GM23248 (cell line): Measurements from ENCODE around the gene RFESD. TPM values are rescaled to one million over a fixed set of nuclear protein-coding genes. Genes with fewer than 3 reads are reported as not detected.

Experiments used
- DNase-seq: peaks from one replicate; pipeline ENCODE4 v3.0.0-alpha.2; 2015
- H2AFZ ChIP-seq: fragments of 200-600 bp; sonication (generic); 2 replicates; pipeline ENCODE4 v1.6.1; 2016; ENCODE audit warnings: antibody characterized with exemption
- H3F3A ChIP-seq: fragments of 200-600 bp; sonication (generic); 2 replicates; pipeline ENCODE4 v1.6.1; 2016; ENCODE audit warnings: mild to moderate bottlenecking, antibody characterized with exemption, mixed run types; ENCODE audit not compliant: insufficient read depth
- H3K27ac ChIP-seq: fragments of 200-600 bp; sonication (generic); 2 replicates; pipeline ENCODE4 v1.5.1; 2016; ENCODE audit warnings: mild to moderate bottlenecking
- H3K27me3 ChIP-seq: fragments of 200-600 bp; sonication (generic); replicated peaks from 2 replicates; pipeline ENCODE4 v1.6.1; 2016; ENCODE audit warnings: mild to moderate bottlenecking; ENCODE audit not compliant: insufficient read depth
- H3K36me3 ChIP-seq: fragments of 200-600 bp; sonication (generic); 2 replicates; pipeline ENCODE4 v1.6.1; 2016; ENCODE audit warnings: low read depth, mild to moderate bottlenecking
- H3K4me1 ChIP-seq: fragments of 200-600 bp; sonication (generic); 2 replicates; pipeline ENCODE4 v1.6.1; 2016; ENCODE audit warnings: mild to moderate bottlenecking; ENCODE audit not compliant: insufficient read depth
- H3K4me2 ChIP-seq: fragments of 200-600 bp; sonication (generic); one replicate; pipeline ENCODE4 v1.6.1; 2016; ENCODE audit warnings: mild to moderate bottlenecking; ENCODE audit not compliant: unreplicated experiment
- H3K4me3 ChIP-seq: fragments of 200-600 bp; sonication (generic); 2 replicates; pipeline ENCODE4 v1.5.1; 2016; ENCODE audit warnings: mild to moderate bottlenecking
- H3K79me2 ChIP-seq: fragments of 200-600 bp; sonication (generic); 2 replicates; pipeline ENCODE4 v1.6.1; 2016; ENCODE audit warnings: mild to moderate bottlenecking; ENCODE audit not compliant: insufficient read depth
- H3K9ac ChIP-seq: fragments of 200-600 bp; sonication (generic); 2 replicates; pipeline ENCODE4 v1.6.1; 2016; ENCODE audit warnings: mild to moderate bottlenecking
- H3K9me2 ChIP-seq: fragments of 200-600 bp; sonication (generic); 2 replicates; pipeline ENCODE4 v1.6.1; 2016; ENCODE audit warnings: mixed run types, mild to moderate bottlenecking, moderate library complexity; ENCODE audit not compliant: insufficient read depth
- H3K9me3 ChIP-seq: fragments of 200-600 bp; sonication (generic); one replicate; pipeline ENCODE4 v1.6.1; 2017; ENCODE audit warnings: low read depth
- H4K20me1 ChIP-seq: fragments of 200-600 bp; sonication (generic); 2 replicates; pipeline ENCODE4 v1.6.0; 2016; ENCODE audit not compliant: insufficient read depth
- EZH2 ChIP-seq: fragments of 200-600 bp; sonication (generic); IDR thresholded peaks from 2 replicates; pipeline ENCODE4 v1.6.1; 2018; ENCODE audit warnings: antibody characterized with exemption, mild to moderate bottlenecking; ENCODE audit not compliant: insufficient read depth, poor library complexity, severe bottlenecking
- EZH2phosphoT487 ChIP-seq: fragments of 200-600 bp; sonication (generic); IDR thresholded peaks from 2 replicates; pipeline ENCODE4 v1.6.1; 2018; ENCODE audit warnings: antibody characterized with exemption, moderate library complexity, mild to moderate bottlenecking, low read depth; ENCODE audit not compliant: insufficient read depth
- WGBS, 2 experiments: methylation state at CpG; one replicate each; pipeline ENCODE4 v1.1.6; 2015 to 2017; ENCODE audit warnings: low lambda C conversion rate in 2 of 2, low coverage in 1 of 2; ENCODE audit errors: missing lambda C conversion rate in 2 of 2; 5-methylcytosine and 5-hydroxymethylcytosine counted together
- in situ Hi-C: fragments of 300-500 bp; cut with MboI; formaldehyde crosslinking; loops from 2 replicates; pipeline ENCODE4 v1.15.0; 2020
- polyA plus RNA-seq: library from polyadenylated mRNA; unstranded; fragments of >200 nt; fragmentation: Nextera tagmentation; extraction: Ambion mirVana; gene quantifications from 2 replicates; pipeline ENCODE4 v1.2.1, GENCODE V29; 2016
- total RNA-seq: library from RNA; depleted of rRNA; stranded (reverse); fragments of >200 nt; shearing (Covaris generic); gene quantifications from 2 replicates; pipeline ENCODE4 v1.2.3, GENCODE V29; 2014

The RFESD gene
- total and polyA plus RNA-seq, 2 experiments from 2014 or later: 1.2 to 6.6 TPM

DNA sequence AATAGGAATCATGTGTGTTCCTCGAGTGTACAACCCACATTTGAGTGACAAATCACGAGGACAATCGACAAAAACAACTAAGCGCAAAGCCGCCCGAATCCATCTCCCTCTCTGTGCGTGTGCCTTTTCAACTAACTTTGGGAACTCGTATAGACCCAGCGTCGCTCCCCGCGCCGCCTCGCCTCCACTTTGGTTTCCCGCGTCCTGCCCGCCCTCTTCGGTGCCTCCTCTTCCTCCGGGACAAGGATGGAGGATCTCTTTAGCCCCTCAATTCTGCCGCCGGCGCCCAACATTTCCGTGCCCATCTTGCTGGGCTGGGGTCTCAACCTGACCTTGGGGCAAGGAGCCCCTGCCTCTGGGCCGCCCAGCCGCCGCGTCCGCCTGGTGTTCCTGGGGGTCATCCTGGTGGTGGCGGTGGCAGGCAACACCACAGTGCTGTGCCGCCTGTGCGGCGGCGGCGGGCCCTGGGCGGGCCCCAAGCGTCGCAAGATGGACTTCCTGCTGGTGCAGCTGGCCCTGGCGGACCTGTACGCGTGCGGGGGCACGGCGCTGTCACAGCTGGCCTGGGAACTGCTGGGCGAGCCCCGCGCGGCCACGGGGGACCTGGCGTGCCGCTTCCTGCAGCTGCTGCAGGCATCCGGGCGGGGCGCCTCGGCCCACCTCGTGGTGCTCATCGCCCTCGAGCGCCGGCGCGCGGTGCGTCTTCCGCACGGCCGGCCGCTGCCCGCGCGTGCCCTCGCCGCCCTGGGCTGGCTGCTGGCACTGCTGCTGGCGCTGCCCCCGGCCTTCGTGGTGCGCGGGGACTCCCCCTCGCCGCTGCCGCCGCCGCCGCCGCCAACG, 26.3 kb upstream of the RFESD start, which contains the start of gene GPR150:
Gene GPR150, plus strand, starts transcription at position 58 of the 840 bp plus-strand sequence. Its CDS starts 189 bp downstream, at position 247.
- 1 to 2% methylated on average over 53 to 77 of the region's 85 CpGs for WGBS, 2 experiments
- peak within 1 kb of the TSS; percentile 79 for H3K4me2 ChIP-seq
- no peaks in the 10 kb centered on the region for H3K79me2 ChIP-seq
- 0 out of 2 replicates have a peak within 1 kb of the TSS, but pooled peaks have one; percentile 4 for H3K27ac ChIP-seq
- no peaks in the 10 kb centered on the region for H3K36me3 ChIP-seq
- no peaks in the 10 kb centered on the region for H3K9me3 ChIP-seq
- H3K9me2 ChIP-seq: no peaks in the 10 kb centered on the region
- H3F3A ChIP-seq: peaks cover 13% of the 10 kb centered on the region
- H3K27me3 ChIP-seq: no peaks in the 10 kb centered on the region
- no peaks in the 10 kb centered on the region for H4K20me1 ChIP-seq
- H3K4me3 ChIP-seq: peak within 1 kb of the TSS; percentile 73
- H3K9ac ChIP-seq: peak within 1 kb of the TSS; percentile 48
- TF ChIP-seq EZH2: no peak
- TF ChIP-seq EZH2phosphoT487: no peak
- in situ Hi-C loops: no loop called here
- peaks cover 3% of the 10 kb centered on the region for H3K4me1 ChIP-seq
- DNase-seq: peak; percentile 81
- peak within 1 kb of the TSS; percentile 93 for H2AFZ ChIP-seq

DNA sequence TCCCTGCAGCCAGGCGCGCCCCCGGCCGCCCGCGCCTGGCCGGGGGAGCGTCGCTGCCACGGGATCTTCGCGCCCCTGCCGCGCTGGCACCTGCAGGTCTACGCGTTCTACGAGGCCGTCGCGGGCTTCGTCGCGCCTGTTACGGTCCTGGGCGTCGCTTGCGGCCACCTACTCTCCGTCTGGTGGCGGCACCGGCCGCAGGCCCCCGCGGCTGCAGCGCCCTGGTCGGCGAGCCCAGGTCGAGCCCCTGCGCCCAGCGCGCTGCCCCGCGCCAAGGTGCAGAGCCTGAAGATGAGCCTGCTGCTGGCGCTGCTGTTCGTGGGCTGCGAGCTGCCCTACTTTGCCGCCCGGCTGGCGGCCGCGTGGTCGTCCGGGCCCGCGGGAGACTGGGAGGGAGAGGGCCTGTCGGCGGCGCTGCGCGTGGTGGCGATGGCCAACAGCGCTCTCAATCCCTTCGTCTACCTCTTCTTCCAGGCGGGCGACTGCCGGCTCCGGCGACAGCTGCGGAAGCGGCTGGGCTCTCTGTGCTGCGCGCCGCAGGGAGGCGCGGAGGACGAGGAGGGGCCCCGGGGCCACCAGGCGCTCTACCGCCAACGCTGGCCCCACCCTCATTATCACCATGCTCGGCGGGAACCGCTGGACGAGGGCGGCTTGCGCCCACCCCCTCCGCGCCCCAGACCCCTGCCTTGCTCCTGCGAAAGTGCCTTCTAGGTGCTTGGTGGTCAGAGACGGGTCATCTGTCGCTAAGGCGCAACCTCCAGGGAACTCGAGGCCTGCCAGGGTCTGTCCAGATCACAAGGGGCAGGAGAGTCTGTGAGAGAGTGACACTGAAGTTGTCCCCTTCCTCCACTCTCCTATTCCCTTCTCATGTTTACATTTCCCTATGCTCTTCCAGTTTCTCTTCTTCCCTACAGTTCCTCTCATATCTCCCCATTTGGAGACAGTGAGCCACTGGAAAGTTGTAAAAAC, 25.4 kb upstream of the RFESD start:
- Histone ChIP-seq H3K9me3 (no peaks in the 10 kb centered on the region), H4K20me1 (no peaks in the 10 kb centered on the region), H3K9me2 (no peaks in the 10 kb centered on the region), H3K4me3 (peak overlapping the region; percentile 73), H3K4me1 (peaks cover 3% of the 10 kb centered on the region), H3F3A (peaks cover 13% of the 10 kb centered on the region), H3K4me2 (peak overlapping the region; percentile 75), H3K27me3 (no peaks in the 10 kb centered on the region), H3K27ac (no peak overlapping the region), H3K9ac (0 out of 2 replicates have a peak overlapping the region, but pooled peaks have one; percentile 6), H3K79me2 (no peaks in the 10 kb centered on the region), H2AFZ (peak overlapping the region; percentile 93), H3K36me3 (no peaks in the 10 kb centered on the region)
- in situ Hi-C loops: no loop called here
- 4 to 5% methylated on average over 61 to 77 of the region's 92 CpGs for WGBS, 2 experiments
- peak; percentile 65 for DNase-seq
- no peak for TF ChIP-seq EZH2phosphoT487
- no peak for TF ChIP-seq EZH2

DNA sequence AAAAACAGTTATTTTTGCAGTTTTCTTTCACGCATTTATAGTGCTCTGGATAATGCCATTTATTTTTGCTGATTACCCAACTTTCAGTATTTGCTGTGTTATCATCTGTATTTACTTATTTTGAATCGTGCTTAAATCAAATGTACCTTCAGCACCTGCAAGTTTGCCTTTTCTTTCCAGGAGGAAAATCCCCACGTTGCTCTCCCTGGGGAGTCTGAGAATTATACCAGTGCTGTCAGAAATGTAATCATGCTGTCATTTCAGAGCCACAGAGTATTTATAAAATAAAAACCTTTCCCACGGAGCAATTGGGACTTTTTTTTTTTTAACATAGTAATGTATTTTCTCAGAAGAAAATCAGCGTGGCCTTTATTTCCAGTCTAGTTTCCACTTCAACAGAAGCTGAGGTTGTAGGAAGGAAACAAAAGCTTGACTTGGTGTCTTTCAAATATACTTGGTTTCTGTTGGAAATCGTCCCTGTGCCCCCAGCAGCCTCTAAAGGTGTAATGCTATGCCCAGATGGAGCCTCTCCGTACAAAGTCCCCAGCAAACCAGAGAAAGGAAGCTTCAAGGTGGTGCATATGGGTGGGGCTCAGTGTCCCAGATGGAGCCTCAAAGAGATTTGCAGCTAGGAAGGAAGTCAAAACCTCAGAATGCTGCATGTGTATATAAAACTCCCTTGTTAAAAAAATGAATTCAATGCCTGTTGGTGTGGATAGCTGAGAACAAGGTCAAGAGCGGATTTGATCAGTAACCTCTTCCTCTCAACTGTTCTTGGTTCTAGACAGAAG, 24.5 kb upstream of the RFESD start:
- Histone ChIP-seq H3K27me3 (no peaks in the 10 kb centered on the region), H3K9ac (no peak overlapping the region), H3K79me2 (no peaks in the 10 kb centered on the region), H3K9me3 (no peaks in the 10 kb centered on the region), H3K4me2 (no peak overlapping the region), H3F3A (peaks cover 13% of the 10 kb centered on the region), H3K9me2 (no peaks in the 10 kb centered on the region), H4K20me1 (no peaks in the 10 kb centered on the region), H3K27ac (no peak overlapping the region), H3K4me3 (no peak overlapping the region), H3K36me3 (no peaks in the 10 kb centered on the region), H2AFZ (no peak overlapping the region), H3K4me1 (peaks cover 3% of the 10 kb centered on the region)
- 90 to 92% methylated on average over 8 of the region's 8 CpGs for WGBS, 2 experiments
- DNase-seq: no peak
- TF ChIP-seq EZH2phosphoT487: no peak
- no peak for TF ChIP-seq EZH2
- in situ Hi-C loops: no loop called here
